Measurements from ENCODE around the gene NDUFB6.
A peak's percentile ranks its signal among the peaks of the same experiment; 100 is the strongest.

The NDUFB6 gene

GRCh38 chr9:32573821-32574220 lies 862 bp upstream of the NDUFB6 start:
- no peak for DNase-seq (ENCODE audit: low read depth in 2 of 2)
- H3K4me3 ChIP-seq (replicated peaks in 1 of 2; ENCODE audit: low read depth in 2 of 2, low read length in 2 of 2), result no peak overlapping the region
- TF ChIP-seq, protein P1, sequence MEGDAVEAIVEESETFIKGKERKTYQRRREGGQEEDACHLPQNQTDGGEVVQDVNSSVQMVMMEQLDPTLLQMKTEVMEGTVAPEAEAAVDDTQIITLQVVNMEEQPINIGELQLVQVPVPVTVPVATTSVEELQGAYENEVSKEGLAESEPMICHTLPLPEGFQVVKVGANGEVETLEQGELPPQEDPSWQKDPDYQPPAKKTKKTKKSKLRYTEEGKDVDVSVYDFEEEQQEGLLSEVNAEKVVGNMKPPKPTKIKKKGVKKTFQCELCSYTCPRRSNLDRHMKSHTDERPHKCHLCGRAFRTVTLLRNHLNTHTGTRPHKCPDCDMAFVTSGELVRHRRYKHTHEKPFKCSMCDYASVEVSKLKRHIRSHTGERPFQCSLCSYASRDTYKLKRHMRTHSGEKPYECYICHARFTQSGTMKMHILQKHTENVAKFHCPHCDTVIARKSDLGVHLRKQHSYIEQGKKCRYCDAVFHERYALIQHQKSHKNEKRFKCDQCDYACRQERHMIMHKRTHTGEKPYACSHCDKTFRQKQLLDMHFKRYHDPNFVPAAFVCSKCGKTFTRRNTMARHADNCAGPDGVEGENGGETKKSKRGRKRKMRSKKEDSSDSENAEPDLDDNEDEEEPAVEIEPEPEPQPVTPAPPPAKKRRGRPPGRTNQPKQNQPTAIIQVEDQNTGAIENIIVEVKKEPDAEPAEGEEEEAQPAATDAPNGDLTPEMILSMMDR (IDR thresholded peaks at IDR 0.05; ENCODE audit: low read depth, low read length), result no peak

DNA sequence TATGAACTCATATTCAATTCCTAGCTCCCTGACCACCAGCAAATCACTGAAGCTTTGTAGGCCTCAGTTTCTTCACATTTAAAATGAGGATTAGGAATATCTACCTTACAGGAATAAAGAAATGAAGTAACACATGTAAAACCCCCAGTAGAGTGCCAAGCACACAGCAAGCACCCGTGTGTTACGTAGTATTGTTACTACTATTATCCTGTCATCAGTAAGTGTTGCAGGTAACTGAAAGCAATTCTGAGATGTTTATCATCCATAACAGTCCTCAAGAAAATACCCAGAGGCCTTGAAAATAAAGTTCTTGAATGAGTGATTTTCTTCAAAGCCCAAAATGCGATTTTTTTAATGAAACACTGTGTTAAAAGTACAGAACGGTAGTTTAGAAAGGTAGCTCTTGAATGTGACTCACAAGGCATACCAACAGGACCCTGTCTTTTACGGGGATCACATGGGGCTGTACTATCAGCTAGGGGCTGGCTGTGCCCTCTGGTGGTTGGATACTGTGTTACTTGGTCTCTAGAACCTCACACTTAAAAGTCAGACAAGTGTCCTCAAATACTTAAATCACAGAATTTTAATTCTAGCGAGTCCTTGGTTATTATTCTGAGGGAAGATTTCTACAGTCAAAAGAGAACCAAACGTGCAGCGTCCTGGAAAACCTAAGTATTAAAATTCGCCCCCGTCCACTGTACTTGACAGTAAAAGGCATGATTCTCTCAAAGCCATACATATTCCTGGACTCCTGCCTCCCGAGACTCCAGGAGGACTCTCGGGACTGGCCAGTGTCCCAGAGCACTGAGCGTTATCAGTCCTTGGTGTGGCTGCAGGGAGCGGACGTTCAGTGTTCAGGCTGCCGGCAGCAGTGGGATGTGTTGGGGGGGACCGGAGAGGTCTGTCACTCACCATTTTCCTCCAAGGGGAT lies 725 bp downstream of the NDUFB6 start:
- H3K4me3 ChIP-seq (replicated peaks in 1 of 2; ENCODE audit: low read depth in 2 of 2, low read length in 2 of 2), result peak overlapping the region; percentile 78 to 88
- peak; percentile 80 to 84 for DNase-seq (ENCODE audit: low read depth in 2 of 2)
- TF ChIP-seq, protein P1 (IDR thresholded peaks at IDR 0.05; ENCODE audit: low read depth, low read length), result peak; percentile 71

- no peak overlapping the region for H3K4me3 ChIP-seq (replicated peaks in 1 of 2; ENCODE audit: low read depth in 2 of 2, low read length in 2 of 2)
- no peak for DNase-seq (ENCODE audit: low read depth in 2 of 2)
- TF ChIP-seq, protein P1 (IDR thresholded peaks at IDR 0.05; ENCODE audit: low read depth, low read length), result no peak
These were observed 2.7 kb downstream of the NDUFB6 start for GRCh38 chr9:32570262-32570661.

GRCh38 chr9:32566770-32567169 lies 6.2 kb downstream of the NDUFB6 start:
- TF ChIP-seq, protein P1 (IDR thresholded peaks at IDR 0.05; ENCODE audit: low read depth, low read length), result no peak
- no peak for DNase-seq (ENCODE audit: low read depth in 2 of 2)
- no peak overlapping the region for H3K4me3 ChIP-seq (replicated peaks in 1 of 2; ENCODE audit: low read depth in 2 of 2, low read length in 2 of 2)

DNA sequence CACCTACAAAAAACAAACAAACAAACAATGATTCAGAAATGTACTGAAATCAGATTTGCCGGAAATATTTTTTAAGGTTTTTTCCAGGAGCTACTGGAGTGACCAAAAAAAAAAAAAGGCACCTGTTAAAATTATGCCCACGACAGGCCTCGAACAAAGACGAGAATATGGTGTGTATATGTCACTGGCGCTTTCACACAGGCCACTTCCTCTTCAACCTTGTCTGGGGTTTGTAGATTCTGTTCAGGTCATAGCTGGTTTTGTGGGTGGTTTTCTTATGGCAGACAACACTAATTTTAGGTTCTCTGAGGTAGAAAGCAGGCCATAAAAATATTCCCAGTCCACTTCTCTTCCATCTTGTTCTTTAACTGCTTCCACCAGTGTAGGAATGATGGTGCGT lies 7.0 kb downstream of the NDUFB6 start:
- TF ChIP-seq, protein P1 (IDR thresholded peaks at IDR 0.05; ENCODE audit: low read depth, low read length), result no peak
- H3K4me3 ChIP-seq (replicated peaks in 1 of 2; ENCODE audit: low read depth in 2 of 2, low read length in 2 of 2), result no peak overlapping the region
- DNase-seq (ENCODE audit: low read depth in 2 of 2), result no peak

- DNase-seq (ENCODE audit: low read depth in 2 of 2), result no peak
- H3K4me3 ChIP-seq (replicated peaks in 1 of 2; ENCODE audit: low read depth in 2 of 2, low read length in 2 of 2), result no peak overlapping the region
- TF ChIP-seq, protein P1 (IDR thresholded peaks at IDR 0.05; ENCODE audit: low read depth, low read length), result no peak
These were observed 14.5 kb downstream of the NDUFB6 start for GRCh38 chr9:32558408-32558934.

Data from cardiac fibroblast (primary cell).